Activated CD4-positive, alpha-beta T cell treated with anti-CD3 and anti-CD28 coated beads, Interleukin-2, amount 10 ng/mL, durations not matched to agents 7 days and 5 days (primary cell): ENCODE measurements around the gene TEKT5. TPM values are rescaled to one million over a fixed set of nuclear protein-coding genes. Genes with fewer than 3 reads are reported as not detected.
A peak's percentile ranks its signal among the peaks of the same experiment; 100 is the strongest.

ENCODE experiments used
- CTCF ChIA-PET: fragments of 350-600 bp; sonication (Branson Sonifier 250); formaldehyde crosslinking; loops from one replicate; lab custom pipeline; 2021; ENCODE audit warnings: antibody characterized with exemption; lab: Charles Lee
- POLR2A ChIA-PET: fragments of 350-600 bp; sonication (Branson Sonifier 250); formaldehyde crosslinking; loops from one replicate; lab custom pipeline; 2021; ENCODE audit warnings: antibody characterized with exemption; lab: Charles Lee
- DNase-seq: peaks from one replicate; pipeline ENCODE4 v3.0.0-alpha.2; 2020
- H3K27ac Mint-ChIP-seq: one replicate; pipeline ENCODE4 v1.8.0; 2021; ENCODE audit warnings: mild to moderate bottlenecking, moderate library complexity, mixed read lengths
- H3K27me3 Mint-ChIP-seq: one replicate; pipeline ENCODE4 v1.8.0; 2021; ENCODE audit warnings: mixed read lengths
- H3K36me3 Mint-ChIP-seq: one replicate; pipeline ENCODE4 v1.8.0; 2021; ENCODE audit warnings: low read depth, mixed read lengths
- H3K4me1 Mint-ChIP-seq: one replicate; pipeline ENCODE4 v1.8.0; 2021; ENCODE audit warnings: mixed read lengths
- H3K4me3 Mint-ChIP-seq: one replicate; pipeline ENCODE4 v1.8.0; 2021; ENCODE audit warnings: mild to moderate bottlenecking, moderate library complexity, mixed read lengths
- H3K9me3 Mint-ChIP-seq: one replicate; pipeline ENCODE4 v1.8.0; 2021; ENCODE audit warnings: mixed read lengths
- total RNA-seq, 2 experiments: library from RNA; stranded (reverse); gene quantifications; one replicate each; pipeline ENCODE4 v1.2.3, GENCODE V29; 2021

The TEKT5 gene
- total RNA-seq, 2 experiments from 2014 or later, result not detected

DNA sequence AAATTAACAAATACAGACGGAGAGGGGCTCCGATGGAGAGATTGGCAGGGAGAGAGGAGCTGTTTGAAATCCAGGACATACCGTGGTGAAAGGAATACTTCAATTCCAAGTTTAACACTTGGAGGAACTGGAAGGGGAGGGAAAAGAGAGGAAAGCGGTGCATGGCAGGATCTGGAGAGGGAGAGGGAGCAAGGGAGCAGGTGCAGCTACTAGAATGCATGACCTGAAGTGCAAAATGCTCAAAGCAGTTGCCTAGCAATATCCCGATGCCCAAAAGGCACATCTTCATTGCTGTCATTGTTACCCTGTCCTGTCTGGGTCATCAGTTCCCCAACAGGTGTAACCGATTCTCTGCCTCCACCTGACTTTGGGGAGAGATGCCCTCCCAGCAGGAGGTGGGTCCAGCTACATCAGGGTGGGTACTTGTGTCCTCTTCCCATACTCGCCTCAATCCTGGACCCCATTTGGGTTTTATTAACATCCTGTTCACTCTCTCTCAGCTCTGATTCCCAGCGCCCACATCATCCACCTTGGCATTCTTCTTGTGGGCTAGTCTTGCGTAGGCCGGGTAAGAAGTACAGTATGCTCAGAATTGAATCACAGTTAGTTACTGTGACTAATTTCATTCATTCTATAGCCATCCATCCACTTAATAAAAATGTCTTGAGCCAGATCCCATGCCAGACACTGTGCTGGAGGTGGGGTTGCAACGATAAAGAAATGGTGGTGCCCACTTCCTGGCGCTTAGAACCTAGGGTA lies 76.9 kb downstream of the TEKT5 start:
- ChIA-PET POLR2A (no interaction called here), CTCF (interaction anchor here (1.5 kb wide), 1 partner anchor 16 kb away, joined by 3 read pairs; no protein-coding TSS in a partner anchor)
- Mint-ChIP-seq H3K27me3 (peaks cover 1% of the 10 kb centered on the region), H3K27ac (no peak overlapping the region), H3K36me3 (no peaks in the 10 kb centered on the region), H3K4me1 (no peaks in the 10 kb centered on the region), H3K9me3 (no peaks in the 10 kb centered on the region), H3K4me3 (no peak overlapping the region)
- DNase-seq, result no peak

DNA sequence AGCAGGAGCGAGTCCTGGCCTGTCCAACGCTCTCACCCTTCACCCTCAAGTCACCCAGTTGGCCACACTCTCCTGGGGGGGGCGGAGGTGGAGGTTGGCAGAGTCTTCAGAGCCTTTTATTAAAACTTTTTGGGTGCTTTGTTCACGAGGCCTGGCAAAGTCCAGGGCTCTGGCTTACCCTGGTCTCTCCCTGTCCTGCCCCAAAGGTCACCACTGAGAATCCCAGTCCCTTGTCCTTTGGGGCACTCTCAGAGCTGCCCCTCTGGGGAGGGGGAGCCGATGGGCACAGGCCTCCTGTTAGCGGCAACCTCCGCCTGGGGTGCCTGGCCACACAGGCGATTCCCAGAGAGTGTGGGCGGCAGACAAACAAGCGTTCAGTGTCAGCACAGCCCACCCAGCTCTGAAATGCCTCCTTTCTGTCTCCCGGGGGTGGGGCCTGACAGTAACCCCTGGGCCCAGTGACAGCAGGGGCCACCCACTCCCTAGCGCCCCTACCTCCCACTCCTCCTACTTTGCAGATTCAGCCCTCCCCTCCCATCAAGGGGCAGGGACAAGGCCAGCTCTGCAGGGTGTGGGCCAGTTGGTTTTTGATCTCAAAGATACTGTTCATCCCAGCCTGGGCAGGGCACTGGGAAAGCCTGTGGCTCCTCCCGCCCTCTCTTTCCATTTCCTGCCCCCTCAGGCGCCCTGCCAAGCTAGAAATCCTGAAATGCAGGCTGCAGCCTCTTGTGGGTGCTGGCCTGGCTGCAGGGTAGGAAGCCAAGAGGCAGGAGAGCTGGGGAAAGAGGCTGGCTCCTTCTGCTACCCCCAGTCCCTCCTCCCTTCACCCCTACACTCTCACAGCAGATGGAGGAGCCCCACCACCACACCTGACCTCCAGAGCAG lies 77.7 kb downstream of the TEKT5 start:
- ChIA-PET POLR2A (no interaction called here), CTCF (interaction anchor here (0.6 to 0.7 kb wide), 2 partner anchors 18 to 26 kb away, joined by 3 to 4 read pairs; no protein-coding TSS in a partner anchor)
- H3K4me1 Mint-ChIP-seq, result no peaks in the 10 kb centered on the region
- H3K27ac Mint-ChIP-seq, result peak overlapping the region; percentile 19
- no peak overlapping the region for H3K4me3 Mint-ChIP-seq
- peaks cover 1% of the 10 kb centered on the region for H3K27me3 Mint-ChIP-seq
- no peaks in the 10 kb centered on the region for H3K36me3 Mint-ChIP-seq
- no peaks in the 10 kb centered on the region for H3K9me3 Mint-ChIP-seq
- no peak for DNase-seq

DNA sequence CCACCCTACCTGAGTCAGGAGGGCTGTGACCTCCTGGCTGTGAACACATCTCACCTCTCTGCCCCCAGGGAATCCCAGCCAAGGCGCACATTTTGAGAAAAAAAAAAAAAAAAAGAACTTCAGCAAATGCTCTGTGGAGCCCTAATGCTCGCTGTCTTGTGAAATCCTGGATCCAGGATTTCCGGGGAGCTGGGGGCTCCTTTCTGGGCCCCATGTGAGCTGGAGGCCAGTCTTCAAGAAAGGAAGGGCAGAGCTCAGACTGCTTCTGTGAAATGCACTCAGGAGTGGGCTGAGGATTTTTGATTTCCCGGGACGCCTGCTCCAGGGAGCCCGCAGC lies 78.3 kb downstream of the TEKT5 start:
- DNase-seq, result no peak
- no peak overlapping the region for H3K4me3 Mint-ChIP-seq
- ChIA-PET POLR2A (no interaction called here), CTCF (interaction anchor here (0.6 to 0.7 kb wide), 2 partner anchors 18 to 26 kb away, joined by 3 to 4 read pairs; no protein-coding TSS in a partner anchor)
- H3K9me3 Mint-ChIP-seq, result no peaks in the 10 kb centered on the region
- peaks cover 1% of the 10 kb centered on the region for H3K27me3 Mint-ChIP-seq
- no peaks in the 10 kb centered on the region for H3K4me1 Mint-ChIP-seq
- H3K27ac Mint-ChIP-seq, result no peak overlapping the region
- H3K36me3 Mint-ChIP-seq, result no peaks in the 10 kb centered on the region

DNA sequence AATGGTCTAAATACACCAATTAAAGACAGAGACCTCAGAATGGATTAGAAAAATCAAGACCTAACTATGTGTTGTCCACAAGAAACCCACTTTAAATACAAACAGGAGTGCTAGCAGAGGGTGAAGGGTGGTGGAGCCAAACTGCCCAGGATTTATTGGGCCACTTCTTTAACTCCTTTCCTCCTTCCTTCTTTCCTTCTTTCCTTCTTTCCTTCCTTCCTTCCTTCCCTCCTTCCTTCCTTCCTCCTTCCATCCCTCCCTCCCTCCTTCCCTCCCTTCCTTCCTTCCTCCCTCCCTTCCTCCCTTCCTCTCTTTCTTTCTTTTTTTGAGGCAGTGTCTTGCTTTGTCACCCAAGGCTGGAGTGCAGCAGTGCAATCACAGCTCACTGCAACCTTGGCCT lies 80.0 kb downstream of the TEKT5 start:
- no peak overlapping the region for H3K4me3 Mint-ChIP-seq

DNA sequence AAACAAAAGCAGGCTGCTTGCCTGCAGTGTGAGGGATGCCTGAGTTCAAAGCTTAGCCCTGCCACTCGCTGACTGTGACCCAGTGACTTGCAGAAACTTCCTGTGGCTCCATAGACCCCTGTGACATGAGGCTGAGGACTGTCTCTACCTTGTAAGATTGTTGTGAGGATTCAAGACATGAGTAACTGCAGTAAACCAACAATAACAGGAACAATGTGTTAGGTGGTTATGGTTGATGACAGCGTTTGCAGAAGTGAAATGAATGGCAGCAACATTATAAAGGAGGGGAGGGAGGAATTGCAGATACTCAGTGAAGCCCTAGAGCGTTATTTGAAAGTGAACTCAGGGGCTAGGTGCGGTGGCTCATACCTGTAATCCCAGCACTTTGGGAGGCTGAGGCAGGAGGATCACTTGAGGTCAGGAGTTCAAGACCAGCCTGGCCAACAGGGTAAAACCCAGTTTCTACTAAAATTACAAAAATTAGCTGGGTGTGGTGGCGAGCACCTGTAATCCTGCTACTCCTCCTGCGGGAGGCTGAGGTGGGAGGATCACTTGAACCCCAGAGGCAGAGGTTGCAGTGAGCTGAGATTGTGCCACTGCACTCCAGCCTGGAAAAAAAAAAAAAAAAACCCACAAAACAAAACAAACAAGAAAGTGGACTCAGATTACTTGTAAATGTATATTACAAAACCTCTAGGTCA lies 80.8 kb downstream of the TEKT5 start:
- no peaks in the 10 kb centered on the region for H3K4me1 Mint-ChIP-seq
- no peaks in the 10 kb centered on the region for H3K9me3 Mint-ChIP-seq
- no peak for DNase-seq
- H3K27ac Mint-ChIP-seq, result no peak overlapping the region
- ChIA-PET POLR2A (no interaction called here), CTCF (no interaction called here)
- no peaks in the 10 kb centered on the region for H3K36me3 Mint-ChIP-seq
- peaks cover 3% of the 10 kb centered on the region for H3K27me3 Mint-ChIP-seq
- no peak overlapping the region for H3K4me3 Mint-ChIP-seq

More for the DNA sequence above, 80.0 kb downstream of the TEKT5 start:
- H3K27me3 Mint-ChIP-seq, result peaks cover 3% of the 10 kb centered on the region
- no peaks in the 10 kb centered on the region for H3K4me1 Mint-ChIP-seq
- ChIA-PET POLR2A (no interaction called here), CTCF (no interaction called here)
- no peaks in the 10 kb centered on the region for H3K36me3 Mint-ChIP-seq
- no peak overlapping the region for H3K27ac Mint-ChIP-seq
- no peak for DNase-seq
- no peaks in the 10 kb centered on the region for H3K9me3 Mint-ChIP-seq

DNA sequence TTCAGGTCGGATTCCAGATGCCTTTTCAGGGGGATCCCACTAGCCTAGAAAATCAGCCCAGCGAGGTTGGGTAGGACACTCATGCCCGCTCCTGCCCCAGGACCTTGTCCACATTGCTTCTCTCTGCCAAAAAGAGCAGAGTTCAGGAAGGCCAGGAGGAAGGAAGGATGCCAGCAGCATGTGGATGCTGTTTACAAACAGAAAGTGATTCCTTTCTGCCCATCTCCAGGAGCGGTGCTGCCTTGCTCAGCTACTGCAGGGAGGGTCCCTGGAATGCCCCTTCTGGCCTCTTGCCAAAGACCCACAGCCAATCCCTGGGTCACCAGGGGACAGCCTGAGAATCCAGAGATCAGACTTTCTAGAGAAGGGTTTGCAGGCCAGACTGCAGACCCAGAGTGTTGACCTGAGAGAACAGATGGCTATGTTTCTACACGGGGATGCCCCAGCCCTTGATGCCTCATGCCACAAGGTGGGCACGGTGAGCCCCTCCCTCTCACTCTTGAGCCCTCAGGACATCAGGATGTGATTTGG lies 82.0 kb downstream of the TEKT5 start:
- Mint-ChIP-seq H3K9me3 (no peaks in the 10 kb centered on the region), H3K27me3 (peaks cover 3% of the 10 kb centered on the region), H3K36me3 (no peaks in the 10 kb centered on the region), H3K27ac (no peak overlapping the region), H3K4me3 (no peak overlapping the region), H3K4me1 (no peaks in the 10 kb centered on the region)
- DNase-seq, result no peak
- ChIA-PET POLR2A (no interaction called here), CTCF (no interaction called here)

DNA sequence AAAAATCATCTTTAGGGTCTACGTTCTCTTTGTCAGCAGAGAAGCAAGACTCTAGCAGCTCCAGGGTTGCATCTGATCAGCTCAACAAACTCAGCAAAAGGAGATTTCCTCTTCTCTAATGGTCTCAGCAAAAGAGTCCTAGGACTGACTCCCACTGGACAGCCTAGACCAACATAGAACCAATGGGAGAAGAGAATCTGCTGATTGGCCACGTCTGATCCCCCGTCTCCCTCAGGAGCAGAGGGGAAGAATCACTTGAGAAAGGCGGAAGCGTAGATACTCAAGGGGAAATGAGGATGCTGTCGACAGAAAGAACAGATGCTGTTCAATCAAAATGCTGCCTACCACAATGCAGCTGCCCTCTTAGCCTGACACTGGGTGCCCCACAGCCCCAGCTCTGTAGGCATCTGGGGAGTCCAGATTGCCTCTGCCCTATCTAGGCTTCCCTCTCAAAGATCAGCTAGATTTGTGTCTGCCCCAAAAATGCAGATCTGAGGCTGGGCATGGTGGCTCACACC lies 82.8 kb downstream of the TEKT5 start:
- Mint-ChIP-seq H3K36me3 (no peaks in the 10 kb centered on the region), H3K27me3 (peaks cover 3% of the 10 kb centered on the region), H3K27ac (no peak overlapping the region), H3K4me3 (no peak overlapping the region), H3K9me3 (no peaks in the 10 kb centered on the region), H3K4me1 (no peaks in the 10 kb centered on the region)
- ChIA-PET CTCF (no interaction called here), POLR2A (no interaction called here)
- no peak for DNase-seq

DNA sequence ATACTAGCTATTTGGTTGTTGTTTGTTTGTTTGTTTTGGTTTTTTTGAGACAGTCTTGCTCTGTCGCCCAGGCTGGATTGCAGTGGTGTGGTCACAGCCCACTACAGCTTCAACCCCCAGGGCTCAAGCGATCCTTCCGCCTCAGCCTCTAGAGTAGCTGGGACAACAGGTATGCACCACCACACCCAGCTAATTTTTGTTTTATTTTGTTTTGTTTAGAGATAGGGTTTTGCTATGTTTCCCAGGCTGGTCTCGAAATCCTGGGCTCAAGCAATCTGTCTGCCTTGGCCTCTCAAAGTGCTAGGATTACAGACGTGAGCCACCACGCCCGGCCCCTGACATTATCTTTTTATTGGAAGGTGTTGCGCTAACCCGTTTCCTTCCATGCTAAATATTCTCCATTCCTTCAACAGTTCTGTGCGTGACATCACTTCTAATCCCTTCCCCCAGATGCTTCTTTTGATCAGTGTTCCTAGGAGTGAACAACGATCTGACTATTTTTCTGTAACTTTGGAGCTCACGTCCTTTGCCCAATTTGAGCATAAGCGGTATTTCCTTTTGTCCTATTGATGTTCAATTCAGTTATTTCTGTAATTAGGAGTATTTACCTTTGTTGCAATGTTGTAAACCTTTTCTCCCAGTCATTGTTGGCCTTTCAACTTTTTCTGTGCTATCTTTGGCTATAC lies 84.1 kb downstream of the TEKT5 start:
- Mint-ChIP-seq H3K27me3 (peaks cover 3% of the 10 kb centered on the region), H3K36me3 (no peaks in the 10 kb centered on the region), H3K4me3 (no peak overlapping the region), H3K4me1 (no peaks in the 10 kb centered on the region), H3K27ac (no peak overlapping the region), H3K9me3 (no peaks in the 10 kb centered on the region)
- DNase-seq, result no peak
- POLR2A ChIA-PET, result no interaction called here
- CTCF ChIA-PET, result interaction anchor here (0.6 to 0.7 kb wide), 2 partner anchors 111 to 237 kb away, joined by 3 read pairs; no protein-coding TSS in a partner anchor

DNA sequence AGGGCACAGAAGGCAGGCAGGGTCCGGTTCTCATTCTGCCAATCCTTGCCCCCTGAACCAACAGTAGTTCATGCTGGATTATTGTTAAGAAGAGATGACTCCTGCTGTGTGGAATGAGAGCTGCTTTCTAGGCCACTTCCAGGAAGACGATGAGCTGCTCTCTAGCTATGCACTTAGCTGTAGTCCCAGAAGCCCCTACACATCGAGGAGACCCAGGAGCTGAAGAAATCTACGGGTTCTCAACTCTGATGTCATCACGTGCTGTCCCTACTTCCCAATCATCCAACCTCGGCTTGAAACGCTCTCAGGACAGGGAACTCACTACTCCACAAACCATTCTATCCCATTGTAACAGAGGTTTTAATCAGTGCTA lies 85.3 kb downstream of the TEKT5 start:
- H3K27me3 Mint-ChIP-seq, result peaks cover 3% of the 10 kb centered on the region
- no peaks in the 10 kb centered on the region for H3K36me3 Mint-ChIP-seq
- H3K9me3 Mint-ChIP-seq, result no peaks in the 10 kb centered on the region
- ChIA-PET CTCF (no interaction called here), POLR2A (no interaction called here)
- no peaks in the 10 kb centered on the region for H3K4me1 Mint-ChIP-seq
- H3K4me3 Mint-ChIP-seq, result no peak overlapping the region
- H3K27ac Mint-ChIP-seq, result no peak overlapping the region
- no peak for DNase-seq

DNA sequence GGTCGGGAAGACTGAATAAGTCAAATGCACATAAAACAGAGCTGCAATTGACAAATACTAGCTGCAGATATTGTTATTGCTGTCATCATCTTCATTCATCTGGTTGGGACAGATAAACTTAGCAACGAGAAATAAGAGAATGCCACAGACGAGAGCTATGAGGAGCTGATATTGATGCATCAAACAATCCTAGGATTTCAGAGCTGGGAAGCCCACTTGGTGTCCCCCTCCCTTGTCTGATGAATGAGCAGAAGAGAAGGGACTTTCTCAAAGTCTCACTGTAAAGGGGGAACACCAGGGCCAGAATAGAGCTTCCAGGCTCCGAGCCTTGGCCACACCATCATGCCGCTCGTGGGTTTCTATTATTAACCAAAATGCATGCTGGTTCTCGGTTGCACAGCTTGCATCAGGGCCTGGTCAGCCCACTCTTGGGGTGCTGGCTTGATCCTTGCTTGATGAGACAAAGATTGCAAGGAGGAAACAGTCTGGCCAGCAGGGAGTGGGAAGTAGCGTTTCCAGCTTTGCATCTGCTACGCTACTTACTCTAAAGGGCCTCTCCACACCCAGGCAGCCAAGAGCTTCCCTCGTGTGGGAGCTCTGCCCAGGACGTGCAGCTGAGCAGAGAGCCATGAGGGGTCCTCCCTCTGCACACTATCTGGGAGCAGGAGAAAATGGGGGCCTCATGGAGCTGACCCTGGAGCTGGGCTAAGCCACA lies 85.9 kb downstream of the TEKT5 start:
- Mint-ChIP-seq H3K36me3 (no peaks in the 10 kb centered on the region), H3K4me1 (no peaks in the 10 kb centered on the region), H3K9me3 (no peaks in the 10 kb centered on the region), H3K27me3 (peaks cover 3% of the 10 kb centered on the region), H3K27ac (no peak overlapping the region), H3K4me3 (no peak overlapping the region)
- no peak for DNase-seq
- CTCF ChIA-PET, result no interaction called here
- POLR2A ChIA-PET, result no interaction called here

DNA sequence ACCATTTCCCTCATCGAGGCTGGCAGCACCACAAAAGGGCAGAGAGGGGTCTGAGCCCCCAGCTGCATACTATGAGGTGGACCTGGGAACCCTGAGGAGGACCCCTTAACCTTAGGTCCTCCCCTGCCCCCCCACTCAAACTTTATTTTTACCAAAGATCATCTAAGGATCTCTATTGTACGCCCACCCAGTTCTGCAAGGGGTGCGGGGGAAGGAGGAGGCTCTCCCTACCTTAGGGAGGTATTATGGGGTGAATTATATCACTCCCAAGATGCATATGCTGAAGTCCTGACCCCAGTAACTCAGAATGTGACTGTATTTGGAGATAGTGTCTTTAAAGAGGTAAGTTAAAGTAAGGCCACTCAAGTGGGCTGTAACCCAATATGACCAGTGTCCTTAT lies 87.6 kb downstream of the TEKT5 start:
- H3K9me3 Mint-ChIP-seq, result no peaks in the 10 kb centered on the region
- POLR2A ChIA-PET, result no interaction called here
- no peak for DNase-seq
- no peaks in the 10 kb centered on the region for H3K36me3 Mint-ChIP-seq
- no peaks in the 10 kb centered on the region for H3K4me1 Mint-ChIP-seq
- H3K27ac Mint-ChIP-seq, result no peak overlapping the region
- no peak overlapping the region for H3K4me3 Mint-ChIP-seq
- CTCF ChIA-PET, result no interaction called here
- H3K27me3 Mint-ChIP-seq, result peaks cover 2% of the 10 kb centered on the region

DNA sequence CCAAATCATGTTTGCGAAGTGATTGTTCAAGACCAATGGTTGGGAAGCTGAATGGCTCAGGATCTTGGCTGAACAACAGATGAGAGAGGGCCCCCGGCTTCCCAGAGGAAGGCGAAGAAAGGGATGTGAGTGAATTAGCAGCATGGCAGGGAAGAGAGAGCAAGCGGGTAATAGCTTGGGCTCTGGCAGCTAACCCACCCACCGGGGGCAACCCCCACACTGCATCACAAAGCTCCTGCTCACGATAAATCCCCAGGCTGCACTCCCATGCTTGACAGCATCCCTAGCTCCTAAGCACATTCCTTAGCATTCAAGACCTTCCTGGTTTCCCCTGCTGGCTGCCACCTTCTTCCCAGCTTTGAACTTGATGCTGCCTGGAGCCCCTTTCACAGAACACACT lies 88.1 kb downstream of the TEKT5 start:
- Mint-ChIP-seq H3K9me3 (no peaks in the 10 kb centered on the region), H3K4me3 (no peak overlapping the region), H3K36me3 (no peaks in the 10 kb centered on the region), H3K4me1 (no peaks in the 10 kb centered on the region), H3K27ac (no peak overlapping the region), H3K27me3 (peaks cover 2% of the 10 kb centered on the region)
- ChIA-PET POLR2A (no interaction called here), CTCF (no interaction called here)
- DNase-seq, result no peak
